Measurements from ENCODE around the gene EIF2B5. TPM values are rescaled to one million over a fixed set of nuclear protein-coding genes. Genes with fewer than 3 reads are reported as not detected.

Gene EIF2B5
- total and polyA plus RNA-seq, 9 of the 15 experiments (the other 6 are each of a cell fraction or from before 2014, with no cell fraction given) = 19.1 to 92.4 (median 74.0) TPM

- TF ChIP-seq ZBTB40 (IDR thresholded peaks at IDR 0.05) = peak; percentile 87
- TF ChIP-seq ZBTB40 (CRISPR knock-in tag; IDR thresholded peaks at IDR 0.05) = no peak
- peak; percentile 27; the same call in 1 of the 2 replicates for TF ChIP-seq LCOR (CRISPR knock-in tag; IDR thresholded peaks at IDR 0.05)
- TF ChIP-seq GABPB1 (CRISPR knock-in tag; IDR thresholded peaks at IDR 0.05) = peak; percentile 47; the same call in 1 of the 2 replicates
- no peak for TF ChIP-seq ATF4 (CRISPR knock-in tag; IDR thresholded peaks at IDR 0.05)
- peak; percentile 53; the same call in 1 of the 2 replicates for TF ChIP-seq SMARCA4 (IDR thresholded peaks at IDR 0.05)
- TF ChIP-seq HNRNPLL (IDR thresholded peaks at IDR 0.05; ENCODE audit: low read depth, low read length, poor library complexity, severe bottlenecking) = peak; percentile 72
- no peak for TF ChIP-seq ZNF197 (CRISPR knock-in tag; IDR thresholded peaks at IDR 0.05; ENCODE audit: low read depth)
- TF ChIP-seq BHLHE40 (IDR thresholded peaks at IDR 0.05; ENCODE audit: low read length) = peak; percentile 84
- TF ChIP-seq ZBTB5 (IDR thresholded peaks at IDR 0.05) = no peak
- TF ChIP-seq DPF2 (IDR thresholded peaks at IDR 0.05) = peak; percentile 57; the same call in 1 of the 2 replicates
- TF ChIP-seq HCFC1 (IDR thresholded peaks at IDR 0.05; ENCODE audit: low read depth, low read length) = peak; percentile 90
- peak; percentile 96 to 97 for TF ChIP-seq E2F6 (IDR thresholded peaks at IDR 0.05; ENCODE audit: borderline replicate concordance in 1 of 2, extremely low read depth in 1 of 2, insufficient read depth in 1 of 2, insufficient read length in 1 of 2, low read depth in 1 of 2, low read length in 1 of 2, poor library complexity in 1 of 2, severe bottlenecking in 1 of 2)
- TF ChIP-seq ATF7 (IDR thresholded peaks at IDR 0.05) = peak; percentile 55; the same call in 1 of the 2 replicates
Observed at GRCh38 chr3:184133840-184134745, 1.1 kb upstream of the EIF2B5 start (continued).
